ENCODE data around the gene TGFA.

The TGFA gene

DNA sequence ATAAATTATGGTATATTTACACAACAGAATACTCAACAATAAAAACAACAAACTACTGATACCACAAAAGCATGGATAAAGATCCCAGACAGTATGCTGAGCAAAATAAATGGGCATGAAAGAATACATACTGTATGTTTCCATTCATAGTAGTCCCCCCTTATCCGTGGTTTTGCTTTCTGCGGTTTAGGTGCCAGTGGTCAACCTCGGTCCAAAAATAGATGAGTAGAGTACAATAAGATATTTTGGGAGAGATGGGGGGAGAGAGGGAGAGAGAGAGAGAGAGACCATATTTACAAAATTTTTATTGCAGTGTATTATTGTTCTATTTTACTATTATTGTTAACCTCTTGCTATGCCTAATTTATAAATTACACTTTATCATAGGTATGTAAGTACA is 21.0 kb upstream of the TGFA start:
- TF ChIP-seq, protein P1, sequence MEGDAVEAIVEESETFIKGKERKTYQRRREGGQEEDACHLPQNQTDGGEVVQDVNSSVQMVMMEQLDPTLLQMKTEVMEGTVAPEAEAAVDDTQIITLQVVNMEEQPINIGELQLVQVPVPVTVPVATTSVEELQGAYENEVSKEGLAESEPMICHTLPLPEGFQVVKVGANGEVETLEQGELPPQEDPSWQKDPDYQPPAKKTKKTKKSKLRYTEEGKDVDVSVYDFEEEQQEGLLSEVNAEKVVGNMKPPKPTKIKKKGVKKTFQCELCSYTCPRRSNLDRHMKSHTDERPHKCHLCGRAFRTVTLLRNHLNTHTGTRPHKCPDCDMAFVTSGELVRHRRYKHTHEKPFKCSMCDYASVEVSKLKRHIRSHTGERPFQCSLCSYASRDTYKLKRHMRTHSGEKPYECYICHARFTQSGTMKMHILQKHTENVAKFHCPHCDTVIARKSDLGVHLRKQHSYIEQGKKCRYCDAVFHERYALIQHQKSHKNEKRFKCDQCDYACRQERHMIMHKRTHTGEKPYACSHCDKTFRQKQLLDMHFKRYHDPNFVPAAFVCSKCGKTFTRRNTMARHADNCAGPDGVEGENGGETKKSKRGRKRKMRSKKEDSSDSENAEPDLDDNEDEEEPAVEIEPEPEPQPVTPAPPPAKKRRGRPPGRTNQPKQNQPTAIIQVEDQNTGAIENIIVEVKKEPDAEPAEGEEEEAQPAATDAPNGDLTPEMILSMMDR (conservative IDR thresholded peaks at IDR 0.05; ENCODE audit: low read length): no peak
- no peak for DNase-seq (ENCODE audit: low read depth)
- no peak overlapping the region for H3K4me3 ChIP-seq (ENCODE audit: low read length)

DNA sequence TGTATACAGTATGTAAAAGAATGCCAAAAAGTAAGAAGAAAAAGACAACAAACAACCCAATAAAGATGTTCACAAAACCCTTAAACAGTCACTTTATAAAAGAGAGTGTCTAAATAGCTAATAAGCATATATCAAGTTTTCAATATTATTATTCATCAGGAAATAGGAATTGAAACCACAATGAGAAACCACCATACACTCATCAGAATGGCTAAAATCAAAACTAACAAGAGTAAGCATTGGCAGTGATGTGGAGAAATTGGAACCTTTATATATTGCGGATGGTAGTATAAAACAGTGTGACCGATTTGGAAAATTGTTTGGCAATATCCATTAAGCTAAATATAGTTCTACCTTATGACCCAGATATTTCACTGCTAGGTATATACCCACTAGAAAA is 20.5 kb upstream of the TGFA start:
- TF ChIP-seq, protein P1 (conservative IDR thresholded peaks at IDR 0.05; ENCODE audit: low read length): no peak
- no peak overlapping the region for H3K4me3 ChIP-seq (ENCODE audit: low read length)
- no peak for DNase-seq (ENCODE audit: low read depth)

DNA sequence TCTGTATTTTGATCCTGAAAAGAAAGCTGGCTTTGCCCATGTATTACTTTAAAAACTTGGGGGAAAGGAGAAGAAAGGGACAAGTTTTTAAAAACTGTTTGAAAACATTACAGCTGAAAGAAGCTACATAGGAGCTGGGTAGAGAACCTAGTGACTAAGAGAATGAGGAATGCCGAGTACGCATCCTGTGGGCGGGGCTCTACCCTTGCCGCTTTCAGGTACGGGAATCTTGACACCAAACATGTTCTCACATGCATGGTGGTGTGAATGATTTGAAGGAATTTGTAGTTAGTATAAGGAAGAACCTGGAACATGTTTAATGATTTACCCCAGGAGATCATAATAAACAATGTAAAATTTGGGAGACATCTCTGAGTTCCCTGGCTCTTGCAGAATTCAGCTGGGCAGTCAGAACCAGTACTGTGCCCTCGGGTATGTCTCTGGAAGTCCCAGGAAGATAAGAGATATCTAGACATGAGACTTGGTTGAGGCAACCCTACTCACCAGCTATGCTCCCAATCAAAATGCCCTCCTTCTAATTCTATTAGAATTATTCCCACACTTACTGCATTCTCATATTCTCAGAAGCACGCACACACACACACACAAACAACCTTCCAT is 16.5 kb upstream of the TGFA start:
- DNase-seq (ENCODE audit: low read depth): no peak
- TF ChIP-seq, protein P1 (conservative IDR thresholded peaks at IDR 0.05; ENCODE audit: low read length): no peak
- no peak overlapping the region for H3K4me3 ChIP-seq (ENCODE audit: low read length)

DNA sequence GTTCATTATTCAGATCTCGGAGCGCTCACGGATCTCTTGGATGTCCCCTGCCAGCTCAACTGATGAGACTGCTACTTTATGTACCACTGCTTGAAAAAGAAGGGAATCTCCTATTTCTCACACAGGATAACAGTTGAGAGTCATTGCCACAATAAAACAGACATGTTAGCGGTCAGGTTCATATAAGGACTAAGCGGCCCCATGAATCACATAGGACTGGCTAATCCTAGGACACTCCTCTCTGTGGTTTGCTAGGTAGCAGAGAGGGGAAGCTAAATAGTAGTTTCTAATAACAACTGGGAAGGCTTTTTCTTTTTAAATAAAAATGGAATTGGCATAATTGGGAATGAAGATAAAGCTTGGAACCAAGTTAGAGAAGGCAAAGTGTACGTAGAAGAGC is 15.9 kb upstream of the TGFA start:
- TF ChIP-seq, protein P1 (conservative IDR thresholded peaks at IDR 0.05; ENCODE audit: low read length): no peak
- DNase-seq (ENCODE audit: low read depth): no peak
- no peak overlapping the region for H3K4me3 ChIP-seq (ENCODE audit: low read length)

DNA sequence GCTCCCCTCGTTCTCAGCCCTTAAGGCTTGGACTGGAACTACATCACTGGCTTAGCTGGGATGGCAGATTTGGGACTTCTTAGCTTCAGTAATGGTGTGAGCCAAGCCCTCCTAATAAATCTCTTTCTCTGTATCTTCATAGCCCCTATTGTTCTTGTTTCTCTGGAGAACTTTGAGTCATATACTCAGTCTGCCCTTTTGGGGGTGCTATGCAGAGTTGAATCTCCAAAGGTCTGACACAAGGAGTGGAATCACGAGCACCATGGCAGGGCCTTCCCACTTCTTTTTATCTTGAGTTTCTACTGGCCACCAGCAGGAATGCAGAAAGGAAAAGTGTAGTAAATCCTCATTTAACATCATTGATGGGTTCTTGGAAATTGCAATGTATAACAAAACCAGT is 13.3 kb upstream of the TGFA start:
- TF ChIP-seq, protein P1 (conservative IDR thresholded peaks at IDR 0.05; ENCODE audit: low read length): no peak
- H3K4me3 ChIP-seq (ENCODE audit: low read length): no peak overlapping the region
- no peak for DNase-seq (ENCODE audit: low read depth)

DNA sequence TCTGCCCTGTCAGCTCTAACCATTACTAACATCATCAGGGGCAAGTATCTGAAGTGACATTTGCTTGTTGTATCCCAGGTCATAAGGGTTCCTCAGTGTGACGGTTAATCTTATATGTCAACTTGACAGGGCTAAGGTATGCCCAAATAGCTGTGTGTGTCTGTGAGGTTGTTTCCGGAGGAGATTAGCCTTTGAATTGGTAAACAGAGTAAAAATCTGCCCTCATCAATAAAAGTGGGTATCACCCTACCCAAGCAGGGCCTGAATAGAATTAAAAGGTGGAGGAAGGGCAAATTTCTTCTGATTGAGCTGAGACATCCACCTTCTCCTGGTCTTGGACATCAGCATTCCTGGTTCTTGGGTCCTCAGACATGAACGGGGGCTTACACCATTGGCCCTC is 12.8 kb upstream of the TGFA start:
- TF ChIP-seq, protein P1 (conservative IDR thresholded peaks at IDR 0.05; ENCODE audit: low read length): no peak
- DNase-seq (ENCODE audit: low read depth): no peak
- no peak overlapping the region for H3K4me3 ChIP-seq (ENCODE audit: low read length)

DNA sequence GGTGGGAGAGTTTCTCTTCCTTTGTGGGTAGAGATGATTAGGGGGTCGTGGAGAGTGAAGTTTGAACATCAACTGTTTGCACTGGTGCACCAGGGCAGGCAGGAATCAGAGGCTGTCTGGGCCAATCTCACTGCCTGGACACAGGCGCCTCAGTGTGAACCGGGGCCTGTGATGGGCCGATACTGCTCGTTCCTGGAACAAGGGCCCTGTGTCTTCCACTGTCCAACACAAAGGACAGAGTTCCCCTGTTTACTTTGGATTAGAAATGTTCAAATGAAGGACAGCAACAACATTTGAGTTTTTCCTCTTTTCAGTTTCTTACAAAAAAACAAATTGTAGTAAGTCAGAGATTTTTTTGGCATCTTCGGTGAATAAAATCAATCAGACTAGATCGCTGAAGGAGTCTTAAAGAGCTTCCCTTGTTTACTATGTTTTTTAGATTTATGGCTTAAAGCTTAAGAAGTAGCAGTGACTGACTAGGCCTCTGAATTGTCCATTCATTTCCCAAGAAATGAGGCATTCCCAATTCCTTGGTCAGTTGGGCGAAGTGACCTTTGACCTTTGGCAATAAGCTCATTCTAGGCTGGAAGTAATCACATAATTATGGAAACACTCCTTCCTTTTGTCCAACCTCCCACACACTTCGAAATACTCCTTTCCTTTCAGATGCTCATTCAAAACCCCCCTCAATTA is 11.6 kb upstream of the TGFA start:
- no peak for DNase-seq (ENCODE audit: low read depth)
- H3K4me3 ChIP-seq (ENCODE audit: low read length): no peak overlapping the region
- TF ChIP-seq, protein P1 (conservative IDR thresholded peaks at IDR 0.05; ENCODE audit: low read length): no peak

All from AG10803 (cell line).